ENCODE data around the gene SIVA1.

DNA sequence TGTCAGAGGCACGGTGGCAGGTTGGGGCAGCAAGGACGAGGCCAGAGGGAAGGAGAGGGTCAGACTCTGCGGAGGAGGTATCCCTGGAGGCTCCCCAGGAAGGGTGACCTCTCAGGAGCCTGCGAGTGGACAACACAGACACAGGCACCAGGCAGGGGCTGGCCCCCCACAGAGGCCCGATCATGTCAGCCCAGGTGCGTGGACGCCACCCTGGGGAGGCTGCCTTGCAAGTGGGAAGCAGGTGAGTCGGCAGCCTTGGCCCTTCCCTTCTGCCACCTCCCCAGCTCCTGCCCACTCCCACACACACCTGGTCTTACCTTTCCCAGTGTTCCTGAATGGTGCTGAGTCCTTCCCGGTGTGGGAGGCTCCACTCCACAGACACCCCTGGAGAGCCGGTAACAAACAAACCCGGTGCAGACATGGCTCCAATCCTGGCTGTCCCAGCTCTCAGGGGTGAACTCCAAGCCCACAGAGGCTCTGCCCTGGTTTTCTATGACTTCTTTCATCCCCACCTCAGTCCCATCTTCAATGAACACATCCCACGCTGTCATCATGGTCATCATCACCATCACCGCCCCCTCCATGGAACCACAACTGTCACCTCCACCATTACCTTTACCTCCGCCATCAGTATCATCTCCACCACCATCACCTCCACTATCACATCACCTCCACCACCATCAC, 53.1 kb downstream of the SIVA1 start:
- TF ChIP-seq, protein P1, sequence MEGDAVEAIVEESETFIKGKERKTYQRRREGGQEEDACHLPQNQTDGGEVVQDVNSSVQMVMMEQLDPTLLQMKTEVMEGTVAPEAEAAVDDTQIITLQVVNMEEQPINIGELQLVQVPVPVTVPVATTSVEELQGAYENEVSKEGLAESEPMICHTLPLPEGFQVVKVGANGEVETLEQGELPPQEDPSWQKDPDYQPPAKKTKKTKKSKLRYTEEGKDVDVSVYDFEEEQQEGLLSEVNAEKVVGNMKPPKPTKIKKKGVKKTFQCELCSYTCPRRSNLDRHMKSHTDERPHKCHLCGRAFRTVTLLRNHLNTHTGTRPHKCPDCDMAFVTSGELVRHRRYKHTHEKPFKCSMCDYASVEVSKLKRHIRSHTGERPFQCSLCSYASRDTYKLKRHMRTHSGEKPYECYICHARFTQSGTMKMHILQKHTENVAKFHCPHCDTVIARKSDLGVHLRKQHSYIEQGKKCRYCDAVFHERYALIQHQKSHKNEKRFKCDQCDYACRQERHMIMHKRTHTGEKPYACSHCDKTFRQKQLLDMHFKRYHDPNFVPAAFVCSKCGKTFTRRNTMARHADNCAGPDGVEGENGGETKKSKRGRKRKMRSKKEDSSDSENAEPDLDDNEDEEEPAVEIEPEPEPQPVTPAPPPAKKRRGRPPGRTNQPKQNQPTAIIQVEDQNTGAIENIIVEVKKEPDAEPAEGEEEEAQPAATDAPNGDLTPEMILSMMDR (IDR thresholded peaks at IDR 0.05): no peak
- no peak for TF ChIP-seq POLR2A (IDR thresholded peaks at IDR 0.05)

Data from right lobe of liver (tissue), 4 donors.